ENCODE results near the gene GCDH. TPM values are rescaled to one million over a fixed set of nuclear protein-coding genes. Genes with fewer than 3 reads are reported as not detected.

Gene GCDH
- total and polyA plus RNA-seq, 2 of the 8 experiments (the other 6 are each of a cell fraction or from before 2014, with no cell fraction given), result 67.3 to 89.4 TPM

DNA sequence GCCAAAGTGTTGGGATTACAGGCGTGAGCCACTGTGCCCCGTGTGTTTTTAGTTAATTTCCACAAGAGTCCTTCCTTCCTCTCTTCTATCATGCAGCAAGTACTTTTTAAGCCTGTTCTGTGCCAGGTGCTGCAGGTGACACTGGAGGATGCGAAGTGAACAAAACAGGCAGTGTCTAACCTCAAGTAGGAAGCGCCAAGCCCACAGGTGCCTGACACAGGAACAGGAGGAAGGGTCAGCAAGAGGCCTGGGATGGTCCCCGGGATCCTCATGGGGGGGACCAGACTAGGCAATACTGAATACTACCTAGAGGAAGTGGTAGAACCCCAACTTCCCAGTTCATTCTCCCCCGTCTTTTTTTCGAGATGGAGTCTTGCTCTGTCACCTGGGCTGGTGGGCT, 45.6 kb downstream of the GCDH start:
- Histone ChIP-seq H3K79me2 (ENCODE audit: control insufficient read depth in 1 of 2, insufficient read depth in 2 of 2, low read length in 2 of 2) (peaks cover 24 to 45% of the 10 kb centered on the region in 2 experiments), H2BK20ac (ENCODE audit: low read length) (peak overlapping the region; percentile 40)
- no peak for TF ChIP-seq EZH2 (IDR thresholded peaks at IDR 0.05; ENCODE audit: low read depth, low read length, severe bottlenecking)
- no peak for TF ChIP-seq KDM1A (IDR thresholded peaks at IDR 0.05; ENCODE audit: borderline replicate concordance, low read length)
- no peak for TF ChIP-seq TAF1 (IDR thresholded peaks at IDR 0.05; ENCODE audit: low read depth, low read length)
- no peak for TF ChIP-seq EGR1 (IDR thresholded peaks at IDR 0.05; ENCODE audit: borderline replicate concordance, low read depth, low read length)
- no peak for TF ChIP-seq SP1 (IDR thresholded peaks at IDR 0.05; ENCODE audit: low read depth, low read length)
- no peak for TF ChIP-seq TAF7 (optimal IDR thresholded peaks at IDR 0.05; ENCODE audit: borderline replicate concordance, low read depth, low read length)
- TF ChIP-seq HDAC6 (IDR thresholded peaks at IDR 0.05; ENCODE audit: low read depth, low read length), result no peak
- TF ChIP-seq GTF2F1 (IDR thresholded peaks at IDR 0.05; ENCODE audit: borderline replicate concordance, low read depth, low read length), result no peak
- no peak for TF ChIP-seq SUZ12 (IDR thresholded peaks at IDR 0.05; ENCODE audit: low read length)
- TF ChIP-seq KDM5A (IDR thresholded peaks at IDR 0.05; ENCODE audit: low read length), result no peak
- TF ChIP-seq MAFK (IDR thresholded peaks at IDR 0.05; ENCODE audit: low read depth, low read length), result no peak
- no peak for TF ChIP-seq SP4 (IDR thresholded peaks at IDR 0.05; ENCODE audit: low read length)

More for the DNA sequence above, 45.6 kb downstream of the GCDH start:
- ChIA-PET CTCF (ENCODE audit: partially characterized antibody) (interaction anchor here (2.1 kb wide), 1 partner anchor 29 kb away, joined by 9 read pairs; no protein-coding TSS in a partner anchor), POLR2A (ENCODE audit: partially characterized antibody) (interaction anchor here (0.6 to 3.3 kb wide), 16 partner anchors 10 to 202 kb away, joined by 3 to 71 read pairs (median 12); partner anchors contain the start of genes DNASE2, GADD45GIP1, GCDH and RAD23A)
- H3K4me1 ChIP-seq (replicated peaks in 1 of 4; ENCODE audit: control insufficient read depth in 3 of 4, insufficient read depth in 4 of 4, low read length in 3 of 4), result peaks cover 0 to 26% (median 14%) of the 10 kb centered on the region in 4 experiments; a peak in 6 of 7 replicates
- H3K4ac ChIP-seq (replicated peaks; ENCODE audit: insufficient read length, low read depth, low read length), result peak overlapping the region; percentile 24
- no peak overlapping the region for H3K14ac ChIP-seq (ENCODE audit: insufficient read length)
- FAIRE-seq, result no peak
- peak overlapping the region; percentile 39; the same call in 1 of the 2 replicates for H4K8ac ChIP-seq (ENCODE audit: extremely low read depth, insufficient read depth, low read length)
- no peak overlapping the region for H4K91ac ChIP-seq (replicated peaks; ENCODE audit: insufficient read length, low read length)
- 0 out of 2 replicates have a peak overlapping the region, but pooled peaks have one; percentile 10 for H3K27ac ChIP-seq (ENCODE audit: low read depth, low read length)
- H3K27me3 ChIP-seq (replicated peaks in 1 of 4; ENCODE audit: control insufficient read depth in 3 of 4, extremely low read depth in 1 of 4, insufficient read depth in 3 of 4, low read length in 3 of 4), result no peaks in the 10 kb centered on the region
- no peak overlapping the region for H3K56ac ChIP-seq (replicated peaks; ENCODE audit: insufficient read length, low read depth, low read length)
- H2AK5ac ChIP-seq (ENCODE audit: low read depth, low read length), result no peak overlapping the region; the same call in 1 of the 2 replicates
- H3K9ac ChIP-seq (replicated peaks in 1 of 4; ENCODE audit: extremely low read depth in 1 of 4, low read depth in 3 of 4, low read length in 3 of 4), result no peak overlapping the region; a peak in 1 of 7 replicates
- peak overlapping the region; percentile 55 for H2BK15ac ChIP-seq (ENCODE audit: low read length)
- H4K5ac ChIP-seq (ENCODE audit: insufficient read length, low read depth, low read length), result no peak overlapping the region
- no peak overlapping the region for H2AFZ ChIP-seq (ENCODE audit: low read length)
- 92% methylated on average over 7 of the region's 7 CpGs; no CpG with 5 or more reads in 1 of the 2 experiments for WGBS, 2 experiments (ENCODE audit: extremely low coverage in 1 of 2, insufficient coverage in 1 of 2, insufficient read length in 1 of 2, insufficient replicate concordance in 2 of 2, low coverage in 1 of 2, low lambda C conversion rate in 2 of 2, missing lambda C conversion rate in 1 of 2)
- peak overlapping the region; percentile 15 for H3K18ac ChIP-seq (ENCODE audit: extremely low read depth, low read length)
- peaks cover 10% of the 10 kb centered on the region for H3K79me1 ChIP-seq (ENCODE audit: low read depth, low read length)
- H3K36me3 ChIP-seq (ENCODE audit: control insufficient read depth in 2 of 4, insufficient read depth in 4 of 4, low read length in 3 of 4), result peaks cover 11 to 24% (median 19%) of the 10 kb centered on the region in 4 experiments
- no peak for DNase-seq (ENCODE audit: low read depth in 1 of 2, low spot score in 2 of 2)
- H2BK5ac ChIP-seq (ENCODE audit: low read depth, low read length), result peak overlapping the region; percentile 40; the same call in 1 of the 2 replicates
- peaks cover 9 to 20% of the 10 kb centered on the region in 2 experiments for H4K20me1 ChIP-seq (replicated peaks in 1 of 2; ENCODE audit: control insufficient read depth in 1 of 2, insufficient read depth in 2 of 2, low read length in 2 of 2)
- H2BK12ac ChIP-seq (ENCODE audit: low read depth, low read length), result peak overlapping the region; percentile 89; the same call in 1 of the 2 replicates
- peaks cover 18% of the 10 kb centered on the region; the same call in 1 of the 2 replicates for H3K23me2 ChIP-seq (ENCODE audit: low read depth, low read length)
- no peaks in the 10 kb centered on the region for H3K9me3 ChIP-seq (ENCODE audit: insufficient read depth in 2 of 2, low read depth in 1 of 2, low read length in 1 of 2)
- no peak overlapping the region for H3K4me3 ChIP-seq (ENCODE audit: extremely low read depth in 1 of 4, insufficient read depth in 2 of 4, low read depth in 3 of 4, low read length in 4 of 4)
- H3K23ac ChIP-seq (ENCODE audit: insufficient read length), result no peak overlapping the region
- H2BK120ac ChIP-seq (replicated peaks; ENCODE audit: low read depth, low read length), result peak overlapping the region; percentile 7
- peak overlapping the region in 1 of 2 experiments; percentile 87; a peak in 3 of 4 replicates for H3K4me2 ChIP-seq (ENCODE audit: insufficient read depth in 1 of 2, low read depth in 2 of 2, low read length in 2 of 2)
